ENCODE results near the gene RERE. TPM values are rescaled to one million over a fixed set of nuclear protein-coding genes. Genes with fewer than 3 reads are reported as not detected.

The RERE gene
- total RNA-seq, 1 donor = 55.0 TPM

GRCh38 chr1:8518490-8518801, 299.0 kb downstream of the RERE start:
- no peaks in the 10 kb centered on the region for H3K36me3 ChIP-seq (ENCODE audit: insufficient read depth, low read length)
- no peaks in the 10 kb centered on the region for H4K20me1 ChIP-seq (ENCODE audit: insufficient read depth, low read length)
- no peaks in the 10 kb centered on the region for H3K27me3 ChIP-seq (ENCODE audit: insufficient read depth, low read length)
- H3K9me3 ChIP-seq (ENCODE audit: low read depth, low read length) = no peaks in the 10 kb centered on the region
- no peak overlapping the region for H3K27ac ChIP-seq (ENCODE audit: low read depth, low read length)
- peaks cover 17% of the 10 kb centered on the region for H3K4me1 ChIP-seq (ENCODE audit: insufficient read depth, low read length)
- H3K79me2 ChIP-seq (ENCODE audit: insufficient read depth, low read length) = peaks cover 56% of the 10 kb centered on the region
- no peak for TF ChIP-seq CTCF (IDR thresholded peaks at IDR 0.05; ENCODE audit: extremely low read depth, low read depth, low read length)
- no peak overlapping the region for H3K4me3 ChIP-seq (ENCODE audit: insufficient read depth, low read length)
- H2AFZ ChIP-seq (ENCODE audit: low read length) = no peak overlapping the region
- H3K4me2 ChIP-seq (ENCODE audit: insufficient read depth, low read length) = no peak overlapping the region
- no peak for DNase-seq (ENCODE audit: insufficient read length, low spot score, missing footprints)

GRCh38 chr1:8517661-8518489, 299.6 kb downstream of the RERE start:
- Histone ChIP-seq H3K36me3 (ENCODE audit: insufficient read depth, low read length) (no peaks in the 10 kb centered on the region), H3K4me1 (ENCODE audit: insufficient read depth, low read length) (peaks cover 17% of the 10 kb centered on the region), H3K9me3 (ENCODE audit: low read depth, low read length) (no peaks in the 10 kb centered on the region), H3K27me3 (ENCODE audit: insufficient read depth, low read length) (no peaks in the 10 kb centered on the region), H3K4me3 (ENCODE audit: insufficient read depth, low read length) (no peak overlapping the region), H4K20me1 (ENCODE audit: insufficient read depth, low read length) (no peaks in the 10 kb centered on the region), H3K79me2 (ENCODE audit: insufficient read depth, low read length) (peaks cover 52% of the 10 kb centered on the region), H3K27ac (ENCODE audit: low read depth, low read length) (peak overlapping the region; percentile 63), H2AFZ (ENCODE audit: low read length) (no peak overlapping the region), H3K4me2 (ENCODE audit: insufficient read depth, low read length) (peak overlapping the region; percentile 21)
- no peak for DNase-seq (ENCODE audit: insufficient read length, low spot score, missing footprints)
- no peak for TF ChIP-seq CTCF (IDR thresholded peaks at IDR 0.05; ENCODE audit: extremely low read depth, low read depth, low read length)

GRCh38 chr1:8516793-8517556, 300.5 kb downstream of the RERE start:
- no peaks in the 10 kb centered on the region for H4K20me1 ChIP-seq (ENCODE audit: insufficient read depth, low read length)
- peak overlapping the region; percentile 63 for H3K27ac ChIP-seq (ENCODE audit: low read depth, low read length)
- no peak for TF ChIP-seq CTCF (IDR thresholded peaks at IDR 0.05; ENCODE audit: extremely low read depth, low read depth, low read length)
- peaks cover 50% of the 10 kb centered on the region for H3K79me2 ChIP-seq (ENCODE audit: insufficient read depth, low read length)
- peaks cover 17% of the 10 kb centered on the region for H3K4me1 ChIP-seq (ENCODE audit: insufficient read depth, low read length)
- no peak for DNase-seq (ENCODE audit: insufficient read length, low spot score, missing footprints)
- no peak overlapping the region for H3K4me3 ChIP-seq (ENCODE audit: insufficient read depth, low read length)
- no peaks in the 10 kb centered on the region for H3K27me3 ChIP-seq (ENCODE audit: insufficient read depth, low read length)
- no peaks in the 10 kb centered on the region for H3K36me3 ChIP-seq (ENCODE audit: insufficient read depth, low read length)
- H3K9me3 ChIP-seq (ENCODE audit: low read depth, low read length) = no peaks in the 10 kb centered on the region
- peak overlapping the region; percentile 21 for H3K4me2 ChIP-seq (ENCODE audit: insufficient read depth, low read length)
- no peak overlapping the region for H2AFZ ChIP-seq (ENCODE audit: low read length)

GRCh38 chr1:8516278-8516777, 301.1 kb downstream of the RERE start:
- H2AFZ ChIP-seq (ENCODE audit: low read length) = no peak overlapping the region
- peak overlapping the region; percentile 63 for H3K27ac ChIP-seq (ENCODE audit: low read depth, low read length)
- no peak for DNase-seq (ENCODE audit: insufficient read length, low spot score, missing footprints)

More at GRCh38 chr1:8516278-8516777, 301.1 kb downstream of the RERE start:
- peaks cover 48% of the 10 kb centered on the region for H3K79me2 ChIP-seq (ENCODE audit: insufficient read depth, low read length)
- H3K4me2 ChIP-seq (ENCODE audit: insufficient read depth, low read length) = no peak overlapping the region
- no peak for TF ChIP-seq CTCF (IDR thresholded peaks at IDR 0.05; ENCODE audit: extremely low read depth, low read depth, low read length)
- no peaks in the 10 kb centered on the region for H4K20me1 ChIP-seq (ENCODE audit: insufficient read depth, low read length)
- H3K9me3 ChIP-seq (ENCODE audit: low read depth, low read length) = no peaks in the 10 kb centered on the region
- no peaks in the 10 kb centered on the region for H3K27me3 ChIP-seq (ENCODE audit: insufficient read depth, low read length)
- no peaks in the 10 kb centered on the region for H3K36me3 ChIP-seq (ENCODE audit: insufficient read depth, low read length)
- H3K4me3 ChIP-seq (ENCODE audit: insufficient read depth, low read length) = no peak overlapping the region
- H3K4me1 ChIP-seq (ENCODE audit: insufficient read depth, low read length) = peaks cover 19% of the 10 kb centered on the region

Data from osteoblast (primary cell).